ENCODE data around the gene PITPNC1.

Gene PITPNC1

DNA sequence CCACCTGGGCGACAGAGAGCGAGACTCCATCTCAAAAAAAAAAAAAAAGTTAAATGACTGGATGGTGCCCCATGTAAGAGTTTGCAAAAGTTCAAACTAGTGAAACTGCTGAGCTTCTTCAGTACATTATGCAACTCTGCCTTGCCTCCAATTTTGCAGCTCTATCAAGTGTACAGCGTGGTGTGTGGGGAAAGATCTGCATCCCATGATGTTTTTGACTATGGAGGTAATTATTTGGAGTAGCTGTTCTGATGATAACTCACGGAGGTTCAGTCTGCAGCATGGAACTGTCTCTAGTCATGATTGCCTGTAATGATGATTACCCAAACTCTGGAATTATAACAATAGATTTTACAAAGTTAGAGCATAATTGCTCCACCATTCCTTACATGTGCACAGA is 149.6 kb downstream of the PITPNC1 start:
- Mint-ChIP-seq H3K4me1 (peaks cover 2% of the 10 kb centered on the region), H3K4me3 (no peak overlapping the region), H3K36me3 (peaks cover 2% of the 10 kb centered on the region), H3K27ac (no peak overlapping the region), H3K27me3 (no peaks in the 10 kb centered on the region), H3K9me3 (no peaks in the 10 kb centered on the region)
- DNase-seq (ENCODE audit: low spot score in 2 of 2), result no peak
- no peak for ATAC-seq (ENCODE audit: low read depth)

DNA sequence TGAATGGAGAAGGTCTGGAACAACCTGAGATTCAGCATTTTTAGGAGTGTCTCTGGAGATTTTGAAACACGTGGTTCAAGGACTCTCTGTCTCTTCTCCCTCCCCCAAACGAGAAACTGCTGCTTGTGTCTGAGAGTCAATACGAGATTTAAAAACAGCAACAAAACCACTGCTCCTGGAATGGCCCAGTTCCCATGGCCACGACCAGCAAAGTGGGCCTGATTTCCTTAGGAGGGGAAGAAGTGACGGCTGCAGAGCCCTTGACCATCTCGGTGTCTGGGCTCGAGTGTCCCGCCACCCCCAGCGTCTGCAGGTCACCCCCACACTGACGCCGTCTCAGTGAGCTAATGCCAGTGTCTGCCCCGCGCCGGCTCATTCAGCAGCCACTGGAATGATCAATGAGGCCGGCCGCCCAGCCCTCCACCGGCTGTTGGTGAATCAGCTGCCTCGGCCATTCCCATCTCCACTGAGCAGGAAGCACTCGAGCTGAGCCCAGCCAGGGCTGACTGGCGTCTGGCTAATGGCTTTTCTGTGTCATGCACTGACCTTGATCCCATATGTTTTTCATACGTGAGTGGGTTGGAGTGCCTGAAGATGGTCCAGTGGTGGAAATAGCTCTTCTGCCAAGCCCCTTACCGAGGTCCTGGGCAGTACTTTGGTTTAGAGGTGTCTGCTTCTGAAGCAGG is 151.8 kb downstream of the PITPNC1 start:
- Mint-ChIP-seq H3K4me3 (no peak overlapping the region), H3K4me1 (peaks cover 4% of the 10 kb centered on the region), H3K27ac (no peak overlapping the region), H3K27me3 (no peaks in the 10 kb centered on the region), H3K36me3 (peaks cover 2% of the 10 kb centered on the region), H3K9me3 (no peaks in the 10 kb centered on the region)
- ATAC-seq (ENCODE audit: low read depth), result no peak
- DNase-seq (ENCODE audit: low spot score in 2 of 2), result no peak

DNA sequence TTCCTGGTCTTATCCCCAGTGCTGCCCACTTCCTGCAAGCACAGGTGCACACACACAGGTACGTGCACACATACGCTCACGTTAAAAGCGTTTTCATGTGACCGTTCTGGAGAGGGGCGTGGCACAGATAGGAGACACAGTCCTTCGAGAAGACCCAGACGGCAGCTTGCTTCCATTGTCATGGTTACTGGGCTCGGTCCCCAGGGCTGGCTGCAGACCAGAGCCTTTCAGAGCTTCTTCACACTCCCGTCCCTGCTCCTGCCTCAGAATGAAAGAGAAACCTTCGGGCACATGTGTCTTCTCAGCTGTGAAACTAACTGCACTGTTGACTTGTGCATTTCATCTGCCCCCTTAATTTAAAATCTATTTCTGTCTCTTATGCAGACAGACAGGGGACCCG is 154.2 kb downstream of the PITPNC1 start:
- Mint-ChIP-seq H3K27me3 (no peaks in the 10 kb centered on the region), H3K9me3 (peaks cover 5% of the 10 kb centered on the region), H3K36me3 (peaks cover 9% of the 10 kb centered on the region), H3K4me3 (peak overlapping the region; percentile 65), H3K27ac (no peak overlapping the region), H3K4me1 (peaks cover 4% of the 10 kb centered on the region)
- no peak for DNase-seq (ENCODE audit: low spot score in 2 of 2)
- ATAC-seq (ENCODE audit: low read depth), result peak; percentile 56

DNA sequence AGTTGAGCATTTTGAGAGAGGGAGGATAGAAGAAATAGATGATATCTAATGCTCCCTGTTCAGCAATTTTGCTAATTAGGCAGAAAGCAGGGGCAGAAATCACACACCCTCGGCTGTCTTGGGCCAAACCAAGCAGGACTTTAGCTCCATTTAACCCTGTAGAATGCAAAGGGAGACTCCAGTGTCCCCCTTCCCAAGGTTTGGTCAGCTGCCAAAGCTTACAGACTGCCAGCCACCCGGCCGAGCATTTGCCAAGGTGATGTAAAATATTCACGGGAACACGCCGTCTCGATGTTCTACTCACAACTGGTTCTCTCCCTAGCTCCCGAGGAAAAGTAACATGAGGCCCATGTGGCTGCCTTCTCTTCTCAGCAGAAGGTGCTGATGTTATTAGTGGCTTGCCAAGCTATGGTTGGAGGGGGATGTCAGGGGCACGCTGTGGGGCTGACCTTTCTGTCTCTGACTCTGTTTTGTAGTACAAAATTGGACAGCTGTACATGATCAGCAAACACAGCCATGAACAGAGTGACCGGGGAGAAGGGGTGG is 155.3 kb downstream of the PITPNC1 start:
- Mint-ChIP-seq H3K36me3 (peaks cover 9% of the 10 kb centered on the region), H3K4me3 (no peak overlapping the region)
- ATAC-seq (ENCODE audit: low read depth), result no peak

DNA sequence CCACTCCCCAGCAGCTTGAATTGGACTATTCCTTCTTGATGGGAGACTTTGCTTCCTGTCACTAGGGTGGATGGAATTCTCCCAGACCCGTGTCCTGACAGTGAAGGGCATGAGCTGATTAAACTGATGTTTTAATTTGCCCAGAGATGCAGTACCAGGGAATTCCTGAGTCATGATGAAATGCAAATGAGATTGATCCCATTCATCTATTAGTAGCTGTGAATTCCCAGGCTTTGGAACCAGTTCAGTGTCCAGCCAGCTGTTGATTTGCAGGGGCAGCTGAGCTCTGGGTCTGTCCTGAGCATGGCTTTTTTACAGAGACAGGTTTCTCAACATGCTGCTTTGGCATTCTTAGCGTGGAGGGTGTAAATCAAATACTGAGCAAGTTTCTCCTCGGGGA is 157.9 kb downstream of the PITPNC1 start:
- Mint-ChIP-seq H3K27ac (no peak overlapping the region), H3K4me3 (no peak overlapping the region), H3K27me3 (no peaks in the 10 kb centered on the region), H3K9me3 (peaks cover 5% of the 10 kb centered on the region), H3K4me1 (peaks cover 4% of the 10 kb centered on the region), H3K36me3 (peaks cover 9% of the 10 kb centered on the region)
- no peak for ATAC-seq (ENCODE audit: low read depth)
- DNase-seq (ENCODE audit: low spot score in 2 of 2), result no peak

More for the DNA sequence above, 155.3 kb downstream of the PITPNC1 start:
- H3K9me3 Mint-ChIP-seq, result peaks cover 5% of the 10 kb centered on the region
- DNase-seq (ENCODE audit: low spot score in 2 of 2), result no peak
- no peaks in the 10 kb centered on the region for H3K27me3 Mint-ChIP-seq
- H3K4me1 Mint-ChIP-seq, result peaks cover 4% of the 10 kb centered on the region
- H3K27ac Mint-ChIP-seq, result no peak overlapping the region

DNA sequence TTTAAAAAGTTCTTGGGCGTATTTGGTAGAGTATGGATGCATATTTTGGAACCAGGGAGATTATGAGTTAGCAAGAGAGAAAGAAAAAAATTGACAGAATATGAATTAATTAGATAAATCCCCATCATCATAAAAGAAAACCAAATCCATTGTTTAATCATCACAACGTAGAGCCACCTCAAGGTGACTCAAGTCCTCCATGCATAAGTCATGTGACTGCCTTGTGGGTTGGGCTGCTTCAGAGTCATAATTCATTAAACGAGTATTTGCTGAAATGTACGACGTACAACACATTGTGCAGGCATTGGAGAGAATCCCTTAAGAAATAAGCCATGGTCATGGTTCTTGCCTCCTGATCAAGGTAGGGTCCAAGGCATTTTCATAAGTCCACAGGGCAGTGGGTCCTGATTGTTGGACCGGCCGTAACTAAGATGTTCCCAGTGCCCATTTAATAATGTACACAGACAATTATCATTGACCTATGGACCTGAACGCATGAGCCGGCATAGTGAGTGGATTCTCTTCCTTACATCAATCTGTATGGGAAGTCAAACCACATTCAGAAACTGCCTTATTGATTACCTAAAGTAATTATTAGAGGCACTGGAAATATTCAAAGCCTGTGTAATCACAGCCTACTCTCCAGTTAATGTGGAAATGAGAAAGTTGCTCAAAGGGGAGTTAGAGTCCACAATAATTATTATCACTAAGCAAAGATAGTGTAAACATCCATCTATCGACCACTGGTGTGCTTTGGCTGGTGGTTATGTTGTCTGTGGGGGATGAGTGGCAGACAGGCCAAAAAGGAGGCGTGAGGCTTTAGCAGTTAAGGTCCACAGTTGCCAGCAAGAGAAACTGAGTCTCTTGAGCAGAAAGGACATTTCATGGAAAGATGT is 165.4 kb downstream of the PITPNC1 start:
- ATAC-seq (ENCODE audit: low read depth), result no peak
- Mint-ChIP-seq H3K27ac (no peak overlapping the region), H3K9me3 (no peaks in the 10 kb centered on the region)

DNA sequence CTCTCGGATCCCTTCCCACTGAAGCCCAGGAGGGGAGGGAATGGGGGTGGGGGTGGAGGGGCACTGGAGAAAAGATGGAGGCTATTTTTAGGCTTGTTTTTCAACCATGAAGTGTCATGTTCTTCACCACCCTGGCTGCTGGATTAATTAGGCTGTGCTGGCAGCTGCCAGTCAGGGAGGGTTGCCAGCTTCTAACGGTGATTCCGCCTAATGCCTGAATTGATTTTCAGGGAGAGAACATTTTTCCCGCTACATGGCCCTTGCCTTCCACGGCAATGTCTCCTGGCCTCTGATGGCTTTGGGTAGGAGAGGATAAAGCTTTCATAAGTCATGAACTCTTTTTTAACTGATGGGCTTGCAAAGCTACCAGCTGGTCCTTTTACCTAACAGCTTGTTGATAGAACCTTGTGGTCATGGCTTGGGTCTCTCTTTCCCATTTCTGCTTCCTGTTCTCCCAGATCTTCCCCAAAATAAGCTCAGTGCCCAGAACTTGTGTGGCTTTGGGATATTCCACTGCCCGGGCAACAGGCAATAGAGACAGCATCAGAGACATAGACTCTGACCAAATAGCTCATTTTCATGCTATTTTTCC is 167.4 kb downstream of the PITPNC1 start:
- no peaks in the 10 kb centered on the region for H3K36me3 Mint-ChIP-seq
- no peaks in the 10 kb centered on the region for H3K9me3 Mint-ChIP-seq
- ATAC-seq (ENCODE audit: low read depth), result no peak
- peaks cover 5% of the 10 kb centered on the region for H3K4me1 Mint-ChIP-seq
- DNase-seq (ENCODE audit: low spot score in 2 of 2), result no peak
- no peaks in the 10 kb centered on the region for H3K27me3 Mint-ChIP-seq
- H3K27ac Mint-ChIP-seq, result no peak overlapping the region
- H3K4me3 Mint-ChIP-seq, result no peak overlapping the region

More for the DNA sequence above, 165.4 kb downstream of the PITPNC1 start:
- no peak overlapping the region for H3K4me3 Mint-ChIP-seq
- no peaks in the 10 kb centered on the region for H3K27me3 Mint-ChIP-seq
- DNase-seq (ENCODE audit: low spot score in 2 of 2), result no peak
- H3K4me1 Mint-ChIP-seq, result peaks cover 5% of the 10 kb centered on the region
- H3K36me3 Mint-ChIP-seq, result no peaks in the 10 kb centered on the region

DNA sequence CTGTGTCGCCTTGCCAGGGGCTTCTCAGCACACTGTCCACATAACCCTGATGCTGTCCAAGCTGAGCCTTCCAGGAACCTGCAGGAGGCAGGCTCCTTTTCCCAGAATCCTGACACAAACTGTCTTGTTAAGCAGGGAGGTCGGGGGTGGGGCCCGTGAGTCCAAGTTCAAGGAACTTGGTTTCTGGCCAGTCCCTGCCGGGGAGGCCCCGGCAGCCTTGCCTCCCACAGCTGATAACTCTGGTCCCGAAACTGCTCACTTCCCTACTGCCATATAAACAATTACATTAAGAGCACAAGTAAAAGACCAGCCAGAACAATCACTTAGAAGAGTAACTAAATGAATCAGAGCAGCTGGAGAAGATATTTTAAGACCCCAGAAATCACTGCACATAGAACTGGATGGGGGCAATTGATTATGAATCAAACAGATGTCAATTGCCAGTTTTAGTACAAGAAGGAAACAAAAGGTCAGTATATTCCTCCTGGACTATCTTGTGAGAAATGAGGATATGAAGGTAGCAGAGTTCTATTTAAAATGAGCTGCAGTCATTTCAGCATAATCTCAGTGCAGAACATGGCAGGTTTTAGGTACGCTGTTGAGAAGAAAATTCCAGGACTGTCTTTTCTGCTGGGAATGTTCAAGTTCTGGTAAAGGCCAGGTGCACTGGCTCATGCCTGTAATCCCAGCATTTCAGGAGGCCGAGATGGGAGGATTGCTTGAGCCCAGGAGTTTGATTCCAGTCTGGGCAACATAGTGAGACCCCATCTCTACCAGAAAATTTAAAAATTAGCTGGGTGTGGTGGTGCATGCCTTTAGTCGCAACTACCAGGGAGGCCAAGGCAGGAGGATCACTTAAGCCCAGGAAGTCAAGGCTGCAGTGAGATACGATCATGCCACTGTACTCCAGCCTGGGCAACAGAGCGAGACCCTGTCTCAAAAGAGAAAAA is 169.8 kb downstream of the PITPNC1 start:
- peak overlapping the region; percentile 18 for H3K27ac Mint-ChIP-seq

DNA sequence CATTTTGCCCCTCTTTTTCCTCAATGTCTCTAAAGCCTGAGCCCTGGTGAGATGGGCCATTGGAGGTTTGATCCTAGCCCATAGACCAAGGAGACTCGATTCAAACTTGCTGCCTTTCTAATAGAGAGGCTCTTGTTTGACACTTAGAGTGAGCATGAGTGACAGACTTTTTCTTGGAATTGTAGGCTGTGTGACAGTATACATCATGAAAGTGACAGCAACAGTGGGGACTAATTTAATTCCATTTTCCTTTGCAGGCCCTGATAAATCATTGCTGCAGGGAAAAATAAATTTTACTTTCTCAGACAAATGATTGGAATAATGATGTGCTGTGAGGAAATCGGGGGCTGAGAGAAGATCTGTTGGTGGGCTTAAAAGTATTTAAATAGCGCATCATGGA is 171.6 kb downstream of the PITPNC1 start:
- DNase-seq (ENCODE audit: low spot score in 2 of 2), result no peak
- H3K27ac Mint-ChIP-seq, result no peak overlapping the region
- H3K9me3 Mint-ChIP-seq, result no peaks in the 10 kb centered on the region
- no peak overlapping the region for H3K4me3 Mint-ChIP-seq
- H3K36me3 Mint-ChIP-seq, result peaks cover under 1% of the 10 kb centered on the region
- no peaks in the 10 kb centered on the region for H3K27me3 Mint-ChIP-seq
- peaks cover 6% of the 10 kb centered on the region for H3K4me1 Mint-ChIP-seq
- no peak for ATAC-seq (ENCODE audit: low read depth)

More for the DNA sequence above, 169.8 kb downstream of the PITPNC1 start:
- H3K27me3 Mint-ChIP-seq, result no peaks in the 10 kb centered on the region
- no peaks in the 10 kb centered on the region for H3K36me3 Mint-ChIP-seq
- H3K9me3 Mint-ChIP-seq, result no peaks in the 10 kb centered on the region
- peaks cover 6% of the 10 kb centered on the region for H3K4me1 Mint-ChIP-seq
- ATAC-seq (ENCODE audit: low read depth), result peak; percentile 67
- H3K4me3 Mint-ChIP-seq, result no peak overlapping the region
- no peak for DNase-seq (ENCODE audit: low spot score in 2 of 2)

DNA sequence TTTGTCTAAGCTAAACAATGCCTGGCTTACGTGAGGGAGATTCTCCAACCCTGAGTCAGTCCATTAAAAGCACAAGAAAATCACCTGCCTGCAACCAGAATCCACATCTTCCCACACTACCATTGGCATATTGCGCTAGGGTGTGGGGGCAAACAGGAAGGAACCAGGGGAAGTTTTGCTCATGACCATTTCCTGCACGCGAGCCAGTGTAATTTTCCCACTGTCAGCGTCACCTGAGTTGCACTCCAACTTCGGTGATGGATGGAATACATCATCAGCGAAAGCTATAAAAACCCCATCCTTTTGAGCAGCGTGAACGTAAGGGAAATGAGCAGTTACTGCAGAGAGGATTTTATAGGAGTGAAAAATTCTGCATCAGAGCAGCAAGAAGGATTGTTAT is 172.7 kb downstream of the PITPNC1 start:
- Mint-ChIP-seq H3K4me1 (peaks cover 6% of the 10 kb centered on the region), H3K27ac (no peak overlapping the region), H3K4me3 (no peak overlapping the region), H3K36me3 (peaks cover 4% of the 10 kb centered on the region), H3K27me3 (no peaks in the 10 kb centered on the region), H3K9me3 (no peaks in the 10 kb centered on the region)
- ATAC-seq (ENCODE audit: low read depth) (no peak), DNase-seq (ENCODE audit: low spot score in 2 of 2) (no peak)

DNA sequence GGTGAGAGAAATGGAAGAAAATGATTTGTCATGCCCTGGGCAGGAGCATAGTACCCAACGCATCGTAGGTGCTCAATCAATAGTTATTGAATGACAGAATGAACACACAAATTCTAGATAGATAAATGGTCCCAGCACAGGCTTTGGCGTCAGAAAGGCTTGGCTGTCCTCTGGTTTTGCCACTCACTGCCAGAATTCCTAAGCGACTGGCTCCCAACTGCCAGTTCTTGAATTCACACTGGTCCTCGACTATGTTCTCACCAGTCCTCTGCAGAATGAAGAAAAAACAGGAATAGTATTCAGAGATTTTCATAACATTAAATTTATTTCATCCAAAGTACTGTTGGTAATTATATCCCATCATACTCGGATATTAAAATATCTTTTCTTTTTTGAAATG is 177.6 kb downstream of the PITPNC1 start:
- no peaks in the 10 kb centered on the region for H3K27me3 Mint-ChIP-seq

DNA sequence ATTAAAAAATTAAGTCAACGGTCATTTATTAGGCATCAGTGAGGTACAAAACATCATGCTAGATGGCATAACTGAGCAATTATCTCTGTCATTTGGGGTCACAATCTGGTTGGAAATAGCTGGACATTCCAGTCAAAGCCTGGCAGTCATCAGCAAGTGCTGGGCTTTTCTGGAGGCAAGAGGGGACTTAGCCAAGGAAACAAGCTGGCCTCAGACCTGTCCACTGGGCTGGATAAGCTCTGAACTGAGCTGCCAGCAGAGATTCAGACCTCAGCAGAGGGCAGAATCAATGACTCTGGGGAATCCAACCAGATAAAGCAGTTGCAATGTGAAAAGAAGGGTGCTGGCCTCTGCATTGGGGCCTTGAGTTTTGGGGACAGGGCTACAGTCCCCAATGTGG is 178.8 kb downstream of the PITPNC1 start:
- H3K36me3 Mint-ChIP-seq, result peaks cover 21% of the 10 kb centered on the region
- no peaks in the 10 kb centered on the region for H3K27me3 Mint-ChIP-seq
- no peak overlapping the region for H3K27ac Mint-ChIP-seq
- peaks cover 2% of the 10 kb centered on the region for H3K4me1 Mint-ChIP-seq
- H3K4me3 Mint-ChIP-seq, result no peak overlapping the region
- ATAC-seq (ENCODE audit: low read depth), result no peak
- no peak for DNase-seq (ENCODE audit: low spot score in 2 of 2)
- H3K9me3 Mint-ChIP-seq, result peaks cover 2% of the 10 kb centered on the region

More for the DNA sequence above, 177.6 kb downstream of the PITPNC1 start:
- no peak for ATAC-seq (ENCODE audit: low read depth)
- Mint-ChIP-seq H3K9me3 (peaks cover 2% of the 10 kb centered on the region), H3K27ac (no peak overlapping the region), H3K36me3 (peaks cover 21% of the 10 kb centered on the region), H3K4me1 (peaks cover 2% of the 10 kb centered on the region), H3K4me3 (no peak overlapping the region)
- DNase-seq (ENCODE audit: low spot score in 2 of 2), result no peak
